HG03439 (cell line): ENCODE results near the gene CEP170B.

ENCODE experiments used
- ATAC-seq: cut with Tn5 transposase; IDR thresholded peaks from one replicate; pipeline ENCODE4 v1.9.1; 2021; ENCODE audit warnings: mild to moderate bottlenecking, moderate library complexity; ENCODE audit not compliant: unreplicated experiment

CEP170B gene

DNA sequence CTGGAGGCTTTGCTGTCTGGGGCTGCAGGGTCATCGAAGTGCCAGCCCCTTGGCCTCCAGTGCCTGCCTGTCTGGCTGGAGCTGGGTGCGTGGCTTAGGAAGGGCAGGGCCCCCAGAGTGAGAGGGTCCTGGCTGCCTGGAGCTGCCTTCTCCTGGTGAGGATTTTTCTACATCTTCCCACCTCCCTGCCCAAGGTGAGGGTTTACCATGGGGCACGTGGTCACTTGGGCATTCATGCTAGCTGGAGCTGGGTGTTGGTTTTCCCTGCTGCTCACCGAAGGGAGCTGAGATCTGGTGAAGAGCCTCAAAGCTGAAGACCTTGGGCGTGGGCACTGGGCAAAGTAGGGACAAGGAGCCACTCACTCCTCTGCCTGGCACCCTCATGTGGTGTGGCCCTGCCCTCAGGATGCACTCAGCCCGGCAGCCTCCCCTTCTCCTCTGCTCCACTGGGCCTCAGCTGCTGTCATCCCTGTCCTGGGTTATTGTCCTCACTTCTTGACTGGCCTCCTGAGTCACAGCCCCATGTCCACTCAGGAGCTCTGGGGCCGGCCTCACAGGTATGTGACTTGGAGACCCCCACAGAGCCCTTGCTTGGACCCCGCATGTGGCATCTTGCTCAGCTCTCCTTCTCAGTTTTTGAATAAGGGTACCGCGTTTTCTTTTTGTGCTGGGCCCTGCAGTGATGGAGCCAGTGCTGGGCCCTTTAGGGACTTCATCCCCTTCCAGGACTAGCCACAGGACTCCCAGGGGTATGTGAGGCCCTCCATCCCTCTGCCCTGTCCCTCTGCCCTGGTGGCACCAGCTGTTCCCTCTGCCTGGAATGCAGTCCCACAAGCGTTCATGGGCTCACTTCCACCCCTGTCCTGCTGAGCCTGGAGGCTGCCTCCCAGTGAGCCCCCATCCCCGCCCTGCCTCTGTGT is 1.6 kb downstream of the CEP170B start:
- ATAC-seq = no peak

DNA sequence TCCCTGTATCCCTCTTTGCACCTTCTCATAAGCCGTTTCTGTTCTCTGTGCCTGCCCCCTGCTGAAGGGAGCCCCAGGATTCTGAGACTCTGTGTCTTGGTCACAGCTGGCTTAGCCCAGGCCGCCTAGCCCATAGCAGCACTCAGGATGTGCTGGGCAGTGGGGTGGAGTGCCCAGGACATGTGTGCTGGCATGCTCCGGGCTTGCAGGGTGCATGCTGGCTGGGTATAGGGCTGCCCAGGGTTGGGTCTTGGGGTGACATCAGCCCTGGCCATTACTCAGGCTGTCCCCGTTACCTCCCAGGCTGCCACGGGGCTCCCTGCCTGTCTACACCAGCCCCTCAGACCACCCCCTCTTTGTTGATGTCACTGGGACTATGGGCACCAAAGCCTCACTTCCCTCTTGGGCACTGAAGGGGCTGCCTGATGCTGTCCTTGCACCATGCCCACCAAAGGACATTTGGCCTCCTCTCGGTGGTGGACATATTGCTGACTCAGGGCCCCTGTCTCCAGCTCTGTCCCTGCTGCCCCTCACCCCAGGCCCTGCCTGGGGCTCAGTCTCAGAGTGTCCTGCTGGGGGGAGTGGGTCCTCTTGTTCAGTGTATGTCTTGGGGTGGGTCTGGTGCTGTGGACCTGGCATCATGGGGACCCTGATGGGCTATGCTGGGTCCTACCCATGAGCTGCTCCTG is 2.4 kb downstream of the CEP170B start:
- ATAC-seq = no peak

DNA sequence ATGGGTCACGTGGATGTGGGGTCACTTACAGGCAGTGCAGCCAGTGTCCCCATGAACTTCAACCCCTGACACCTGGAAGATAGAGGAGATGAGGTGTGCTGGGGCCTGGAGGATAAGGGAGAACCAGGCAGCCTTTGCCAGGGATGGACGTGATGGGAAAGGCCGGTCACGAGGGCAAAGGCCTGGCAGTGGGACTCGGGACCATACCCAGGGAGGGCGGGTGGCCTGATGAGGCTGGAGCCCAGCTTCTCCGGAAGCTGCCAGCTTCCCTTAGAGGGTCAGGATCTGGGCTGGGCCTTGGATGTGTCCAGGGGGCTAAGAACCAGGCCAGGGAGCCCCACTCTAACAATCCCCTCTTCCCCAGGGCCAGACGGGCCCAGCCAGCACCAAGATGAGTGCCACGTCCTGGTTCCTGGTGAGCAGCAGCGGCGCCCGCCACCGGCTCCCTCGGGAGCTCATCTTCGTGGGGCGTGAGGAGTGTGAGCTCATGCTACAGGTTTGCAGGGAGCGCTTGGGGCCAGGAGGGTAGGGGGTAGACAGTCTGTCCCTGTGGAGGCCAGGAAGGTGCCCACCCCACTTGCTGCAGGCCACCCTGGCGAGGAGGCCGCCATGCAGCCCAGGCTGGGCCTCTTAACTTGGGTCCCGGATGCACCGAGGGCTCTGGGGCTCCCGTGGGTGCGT is 3.1 kb downstream of the CEP170B start:
- ATAC-seq = no peak

DNA sequence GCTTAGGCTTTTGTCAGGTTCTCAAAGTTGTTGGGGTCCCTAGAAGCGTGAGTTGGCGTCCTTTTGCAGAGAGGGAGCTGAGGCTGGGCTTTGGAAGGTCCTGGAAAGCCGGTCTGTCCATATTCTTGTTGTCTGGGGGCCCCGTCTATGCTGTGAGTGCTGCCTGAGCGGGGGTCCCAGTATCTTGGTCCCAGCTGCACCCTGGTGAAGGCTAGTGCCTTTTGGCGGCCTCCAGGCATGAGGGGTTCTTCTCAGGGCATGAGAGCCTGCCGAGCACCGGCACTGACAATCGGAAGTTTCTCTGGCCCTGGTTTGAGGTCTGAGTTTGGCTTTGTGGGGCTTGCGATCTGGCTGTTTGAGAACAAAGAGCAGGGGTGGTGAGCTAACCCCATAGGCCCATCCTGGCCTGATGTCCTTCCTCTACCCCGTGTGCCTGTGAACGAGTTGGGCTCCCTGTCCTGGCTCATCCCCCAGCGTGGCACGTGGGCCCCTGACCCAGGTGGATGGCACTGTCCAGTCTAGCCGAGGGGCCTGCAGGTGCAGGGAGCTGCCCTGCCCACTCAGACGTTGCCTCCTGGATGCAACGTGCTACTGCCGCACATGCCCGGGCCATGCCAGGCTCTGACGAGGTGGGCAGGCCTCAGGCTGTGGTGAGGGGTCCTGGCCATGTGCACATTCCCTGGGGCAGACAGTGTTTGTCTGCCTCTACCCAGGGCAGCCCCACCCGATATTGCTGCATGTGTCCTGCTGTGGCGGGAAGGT is 3.9 kb downstream of the CEP170B start:
- no peak for ATAC-seq

DNA sequence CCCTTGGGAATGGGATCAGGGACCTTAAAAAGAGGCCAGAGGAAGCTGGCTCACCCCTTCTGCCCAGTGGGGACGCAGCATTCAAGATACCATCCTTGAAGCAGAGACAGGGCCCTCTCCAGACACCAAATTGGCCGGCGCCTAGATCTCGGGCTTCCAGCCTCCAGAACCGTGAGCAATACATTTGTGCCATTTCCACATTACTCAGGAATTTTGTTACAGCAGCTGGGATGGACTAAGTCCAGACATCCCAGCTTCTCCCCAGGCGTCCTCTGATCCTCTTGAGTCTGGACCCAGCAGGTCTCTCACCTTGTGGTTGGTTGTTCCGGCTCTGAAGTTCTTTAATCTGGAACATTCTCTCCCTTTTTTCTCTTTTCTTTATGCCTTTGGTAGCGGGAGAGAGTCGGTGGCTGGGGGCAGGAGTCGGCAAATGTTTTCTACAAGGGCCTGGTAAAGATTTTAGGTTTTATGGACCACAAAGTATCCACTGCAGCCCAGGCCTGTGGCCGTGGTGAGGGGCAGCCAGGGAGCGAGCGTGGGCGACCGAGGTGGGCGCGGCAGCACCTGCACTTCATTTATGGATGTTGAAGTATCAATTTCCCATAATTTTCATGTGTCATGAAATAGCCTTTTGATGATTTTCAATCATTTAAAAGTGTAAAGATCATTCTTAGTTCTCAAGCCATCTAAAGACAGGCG is 4.8 kb downstream of the CEP170B start:
- no peak for ATAC-seq

DNA sequence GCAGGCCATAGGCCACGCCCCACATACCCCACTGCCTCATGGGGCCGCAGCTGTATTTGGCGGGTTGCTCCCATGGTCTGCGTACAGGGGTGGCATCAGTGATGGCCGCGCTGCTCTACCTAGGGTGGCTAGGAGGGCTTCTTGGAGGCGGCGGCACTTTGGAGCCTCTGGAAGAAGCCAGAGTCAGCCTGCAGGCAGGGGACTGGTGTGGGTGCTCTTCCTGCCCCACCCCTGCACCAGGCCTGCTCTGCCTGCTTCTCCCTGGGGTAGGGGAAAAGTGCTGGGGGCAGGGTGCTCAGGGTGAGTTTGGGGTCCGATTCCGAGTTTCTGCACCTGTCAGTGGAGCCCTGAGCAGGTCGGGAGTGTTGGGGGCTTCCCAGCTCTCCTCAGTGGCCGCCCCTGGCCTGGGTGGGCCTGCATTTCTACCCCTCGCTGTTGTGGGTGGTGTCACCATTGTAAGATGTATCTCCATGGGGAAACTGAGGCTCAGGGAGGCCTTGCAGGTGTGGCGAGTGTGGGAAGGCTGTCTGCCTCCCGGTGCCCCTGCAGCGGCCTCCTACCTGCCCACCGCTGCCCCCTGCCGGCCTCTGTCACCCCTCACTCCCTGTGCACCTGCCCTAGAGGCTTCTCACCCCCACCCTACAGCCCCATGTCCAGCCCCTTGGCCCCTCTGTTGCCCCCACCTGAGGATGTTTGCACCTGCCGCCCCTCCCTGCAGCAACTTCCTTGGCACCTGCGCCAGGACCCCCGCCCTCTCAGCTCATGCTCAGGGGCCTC is 5.5 kb downstream of the CEP170B start:
- ATAC-seq = no peak

DNA sequence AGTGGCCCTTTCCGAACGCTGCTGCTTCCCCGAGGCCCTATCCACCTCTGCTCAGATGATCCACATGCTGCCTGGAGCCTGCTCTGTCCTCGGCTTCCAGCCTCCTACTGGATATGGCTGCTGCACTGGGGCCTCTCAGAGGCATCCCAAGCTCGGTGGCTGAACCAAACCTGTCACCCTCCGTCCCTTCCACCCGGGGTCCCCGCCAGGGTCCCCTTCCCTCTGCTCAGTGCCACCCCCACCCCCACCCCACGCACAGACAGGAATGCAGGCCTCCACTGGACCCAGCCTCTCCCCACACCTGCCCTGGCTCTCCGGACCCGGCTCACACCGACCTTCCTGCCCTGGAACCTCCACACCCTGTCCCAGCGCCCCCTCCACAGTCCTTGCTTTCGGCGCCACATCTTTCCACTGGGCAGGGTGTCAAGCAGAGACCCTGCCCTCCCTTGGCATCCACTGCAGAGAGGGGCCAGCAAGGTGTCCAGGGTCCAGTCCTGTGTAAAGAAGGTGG is 6.1 kb downstream of the CEP170B start:
- ATAC-seq = no peak

DNA sequence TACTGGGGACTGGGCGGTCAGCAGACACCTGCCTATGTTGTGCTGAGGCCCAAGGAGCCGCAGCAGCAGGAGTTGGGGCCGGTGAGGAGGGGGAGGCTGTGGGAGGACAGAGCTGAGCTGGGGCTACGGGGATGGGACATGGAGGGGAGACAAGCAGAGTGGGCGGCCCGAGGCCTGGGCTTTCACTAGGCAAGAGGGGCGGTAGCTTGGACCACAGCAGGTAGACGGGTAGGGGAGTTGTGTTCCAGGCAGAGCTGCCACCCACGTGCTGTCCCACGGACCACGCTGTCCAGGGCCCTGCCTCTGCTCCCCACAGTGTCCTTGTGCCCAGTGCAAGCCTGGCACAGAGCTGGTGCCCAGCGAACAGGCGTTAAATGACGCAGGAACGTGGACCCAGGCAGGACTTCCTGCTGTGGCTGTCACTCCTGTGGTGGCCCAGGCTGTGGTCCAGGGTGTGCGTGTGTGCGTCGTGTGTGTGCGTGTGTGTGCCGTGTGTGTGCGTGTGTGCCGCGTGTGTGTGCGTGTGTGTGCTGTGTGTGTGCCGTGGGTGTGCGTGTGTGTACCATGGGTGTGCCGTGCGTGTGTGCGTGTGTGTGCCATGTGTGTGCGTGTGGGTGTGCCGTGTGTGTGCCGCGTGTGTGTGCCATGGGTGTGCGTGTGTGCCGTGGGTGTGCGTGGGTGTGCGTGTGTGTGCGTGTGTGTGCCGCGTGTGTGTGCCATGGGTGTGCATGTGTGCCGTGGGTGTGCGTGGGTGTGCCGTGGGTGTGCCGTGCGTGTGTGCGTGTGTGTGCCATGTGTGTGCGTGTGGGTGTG is 6.8 kb downstream of the CEP170B start:
- ATAC-seq = no peak

DNA sequence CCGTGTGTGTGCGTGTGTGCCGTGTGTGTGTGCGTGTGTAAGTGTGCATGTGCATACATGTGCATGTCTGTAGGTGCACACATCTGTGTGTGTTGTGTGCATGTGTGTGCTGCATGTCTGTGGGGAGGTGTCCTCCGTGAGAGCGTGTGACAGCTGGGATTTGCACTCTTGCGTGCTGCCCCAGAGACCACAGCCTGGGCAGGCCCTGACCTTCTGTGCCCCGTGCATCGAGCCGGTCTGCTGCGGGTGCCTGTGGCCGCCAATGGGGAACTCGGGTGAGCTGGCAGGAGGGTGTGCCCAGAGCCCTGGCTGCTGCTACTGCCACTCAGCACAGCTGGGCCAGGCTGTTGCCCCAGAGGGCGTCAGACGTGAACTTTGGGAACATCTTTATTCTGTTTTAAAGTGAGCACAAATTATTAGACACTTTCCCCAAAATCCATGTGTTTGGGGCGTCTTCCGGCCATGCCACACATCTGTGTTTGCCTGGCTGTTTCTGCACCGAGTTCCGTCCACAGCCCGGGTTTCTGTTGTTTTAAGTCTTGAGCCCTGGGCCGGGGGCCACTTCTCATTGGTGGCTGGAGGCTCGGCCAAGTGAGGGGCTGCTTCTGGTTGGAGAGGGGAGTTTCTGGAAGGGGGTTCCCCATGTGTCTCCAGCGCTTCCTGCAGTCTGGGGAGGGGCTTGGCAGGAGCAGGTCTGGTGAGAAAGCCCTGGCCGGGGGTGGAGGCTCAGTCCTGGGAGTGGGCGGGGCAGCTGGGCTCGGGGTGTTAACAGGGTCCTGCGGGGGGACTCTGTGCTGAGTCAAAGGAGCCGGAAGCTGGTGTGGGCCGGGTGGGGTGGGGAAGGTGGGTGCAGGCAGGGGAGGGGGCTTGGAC is 7.6 kb downstream of the CEP170B start:
- ATAC-seq = no peak

DNA sequence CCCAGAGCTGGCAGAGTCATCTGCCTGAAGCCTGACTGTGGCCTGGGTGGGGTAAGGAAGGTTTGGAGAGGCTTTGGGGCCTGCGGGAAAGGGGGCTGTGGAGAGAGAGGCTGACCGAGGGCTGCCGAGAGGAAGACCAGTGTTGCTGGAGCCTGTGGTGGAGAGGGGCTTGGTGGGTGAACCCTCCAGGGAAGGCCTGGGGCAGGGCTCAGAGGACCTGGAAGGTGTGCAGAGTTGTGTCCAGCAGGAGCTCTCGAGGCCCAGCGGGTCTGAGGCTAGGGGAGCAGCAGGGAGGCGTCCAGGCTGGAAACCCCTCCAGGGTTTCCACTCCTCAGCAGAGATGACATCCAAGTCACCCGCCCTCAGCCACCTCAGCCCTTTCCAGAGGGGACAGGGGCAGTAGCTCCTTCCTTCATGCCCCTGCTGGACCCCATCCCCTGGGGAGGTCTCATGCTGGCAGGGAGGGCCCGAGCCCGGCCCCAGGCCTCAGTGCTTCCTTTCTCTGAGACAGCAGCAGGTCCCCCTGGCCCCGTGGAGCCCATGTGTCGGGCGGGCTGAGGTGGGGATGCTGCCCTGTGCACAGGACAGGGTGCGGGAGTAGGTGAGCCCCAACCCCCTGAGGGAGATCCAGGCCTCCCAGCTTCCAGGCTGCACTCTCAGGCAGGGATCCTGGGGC is 8.4 kb downstream of the CEP170B start:
- ATAC-seq = no peak

DNA sequence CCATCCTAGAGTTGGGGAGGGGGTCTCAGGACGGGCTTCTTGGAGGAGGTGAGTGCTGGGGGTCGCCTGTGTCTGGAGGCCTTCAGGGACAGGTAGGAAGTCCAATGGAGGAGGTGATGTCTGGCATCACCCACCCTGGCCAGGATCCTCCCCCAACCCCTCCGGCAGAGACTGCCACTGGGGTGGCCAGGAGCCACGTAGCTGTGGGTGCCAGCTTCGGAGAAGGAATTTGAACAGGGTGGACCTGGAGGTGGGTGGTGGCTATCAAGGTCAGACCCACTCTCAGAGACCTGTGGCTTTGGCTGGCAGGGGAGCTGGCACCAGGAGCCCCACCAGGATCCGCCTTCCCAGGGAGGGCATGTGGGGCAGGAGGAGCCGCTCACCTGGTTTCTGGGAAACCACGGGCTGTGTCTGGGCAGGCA is 9.1 kb downstream of the CEP170B start:
- no peak for ATAC-seq

DNA sequence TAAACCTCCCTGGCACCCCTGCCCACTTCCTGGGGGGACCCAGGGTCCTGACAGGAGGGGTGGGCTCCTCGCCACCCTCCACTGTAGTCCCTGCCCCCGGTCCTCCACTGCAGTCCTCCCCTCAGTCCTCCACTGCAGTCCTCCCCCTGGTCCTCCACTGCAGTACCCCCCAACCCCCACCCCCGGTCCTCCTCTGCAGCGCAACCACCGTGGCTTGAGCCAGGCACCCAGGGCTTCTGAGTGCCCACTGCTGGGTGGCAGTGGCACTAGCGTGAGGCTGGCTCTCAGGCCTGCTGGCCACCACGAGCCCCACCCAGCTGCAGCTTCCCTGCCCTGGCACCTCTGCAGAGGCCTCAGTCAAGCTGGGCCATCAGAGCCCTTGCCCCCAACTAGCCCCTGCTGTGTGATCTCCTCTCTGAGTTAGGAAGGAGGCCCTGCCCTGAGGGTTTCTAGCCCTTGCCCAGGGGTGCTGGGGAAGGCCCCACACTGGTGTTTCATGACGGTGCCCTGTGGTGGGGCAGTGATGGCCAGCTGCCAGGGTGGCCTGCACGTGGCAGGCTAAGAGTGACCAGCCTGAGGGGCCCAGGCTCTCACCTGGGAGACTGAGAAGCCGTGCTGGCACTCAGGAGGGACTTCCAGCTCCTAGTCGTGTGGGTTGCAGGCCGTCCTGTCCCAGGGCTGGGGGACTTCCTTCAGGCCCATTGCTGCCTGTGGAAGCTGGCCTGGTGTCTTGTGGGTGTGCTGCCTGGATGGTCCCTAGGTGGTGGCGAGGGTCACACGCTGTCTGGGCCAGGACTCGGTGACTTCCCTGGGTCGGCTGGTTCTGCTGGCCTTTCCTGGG is 9.7 kb downstream of the CEP170B start:
- no peak for ATAC-seq

DNA sequence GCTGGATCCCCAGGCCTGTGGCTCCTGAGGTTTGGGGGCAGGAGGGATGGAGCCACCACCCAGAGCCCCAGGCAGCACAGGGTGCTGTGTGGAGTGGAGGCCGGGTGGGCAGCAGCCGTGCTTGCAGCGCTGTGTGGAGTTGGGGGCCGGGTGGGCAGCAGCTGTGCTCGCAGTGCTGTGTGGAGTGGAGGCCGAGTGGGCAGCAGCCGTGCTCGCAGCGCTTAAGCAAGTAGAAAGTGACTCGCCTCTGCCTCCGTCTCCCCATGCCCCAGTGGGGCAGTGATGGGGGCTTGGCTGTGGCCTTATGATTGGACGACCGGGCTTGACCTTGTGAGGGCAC is 10.3 kb downstream of the CEP170B start:
- ATAC-seq = no peak

DNA sequence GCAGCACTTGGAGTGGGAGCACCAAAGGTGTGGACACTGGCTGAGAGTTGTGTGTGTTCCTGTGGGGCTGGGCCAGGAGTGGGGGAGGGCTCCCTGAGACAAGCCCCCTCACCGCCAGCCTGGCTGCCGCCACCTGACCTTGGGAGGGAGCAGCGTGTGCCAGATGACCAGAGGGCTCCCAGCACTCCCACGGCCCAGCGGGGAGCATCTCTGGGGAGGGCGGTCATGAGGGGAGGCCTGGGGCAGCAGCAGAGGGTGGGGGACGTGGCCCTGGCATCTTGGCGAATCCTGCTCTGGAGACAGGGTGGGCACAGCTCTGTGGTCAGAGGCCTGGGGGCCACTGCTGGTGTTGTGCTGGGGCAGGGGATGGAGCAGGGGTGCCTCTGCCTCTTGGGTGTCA is 10.7 kb downstream of the CEP170B start:
- no peak for ATAC-seq

DNA sequence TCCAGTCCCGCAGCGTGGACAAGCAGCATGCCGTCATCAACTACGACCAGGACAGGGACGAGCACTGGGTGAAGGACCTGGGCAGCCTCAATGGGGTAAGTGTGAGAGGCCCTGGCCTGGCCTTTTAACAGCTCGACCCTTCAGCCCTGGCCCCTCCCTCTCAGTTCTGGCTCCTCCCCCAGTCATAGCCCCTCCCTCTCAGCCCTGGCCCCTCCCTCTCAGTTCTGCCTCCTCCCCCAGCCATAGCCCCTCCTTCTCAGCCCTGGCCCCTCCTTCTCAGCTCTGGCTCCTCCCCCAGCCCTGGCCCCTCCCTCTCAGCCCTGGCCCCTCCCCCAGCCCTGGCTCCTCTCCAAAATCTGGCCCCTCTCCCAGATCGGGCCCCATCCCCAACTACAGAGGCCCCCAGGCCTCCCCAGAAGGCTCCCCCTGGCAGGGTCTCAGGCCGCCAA is 11.2 kb downstream of the CEP170B start:
- ATAC-seq = no peak
